GM19455 (cell line): Measurements from ENCODE around the gene ERC1.
A peak's percentile ranks its signal among the peaks of the same experiment; 100 is the strongest.
"Not testable (repeated sequence)": the region's sequence is repeated elsewhere in the genome, so short reads cannot be mapped to it uniquely, and the experiment has no call there.

Experiments
- ATAC-seq: cut with Tn5 transposase; IDR thresholded peaks from one replicate; pipeline ENCODE4 v1.9.1; 2021; ENCODE audit not compliant: unreplicated experiment

Gene ERC1

GRCh38 chr12:1069846-1070245 is 78.8 kb downstream of the ERC1 start:
- ATAC-seq = no peak

- no peak for ATAC-seq
Observed at GRCh38 chr12:1071182-1071581, 80.2 kb downstream of the ERC1 start.

- no peak for ATAC-seq
Observed at GRCh38 chr12:1073652-1074051, 82.6 kb downstream of the ERC1 start.

DNA sequence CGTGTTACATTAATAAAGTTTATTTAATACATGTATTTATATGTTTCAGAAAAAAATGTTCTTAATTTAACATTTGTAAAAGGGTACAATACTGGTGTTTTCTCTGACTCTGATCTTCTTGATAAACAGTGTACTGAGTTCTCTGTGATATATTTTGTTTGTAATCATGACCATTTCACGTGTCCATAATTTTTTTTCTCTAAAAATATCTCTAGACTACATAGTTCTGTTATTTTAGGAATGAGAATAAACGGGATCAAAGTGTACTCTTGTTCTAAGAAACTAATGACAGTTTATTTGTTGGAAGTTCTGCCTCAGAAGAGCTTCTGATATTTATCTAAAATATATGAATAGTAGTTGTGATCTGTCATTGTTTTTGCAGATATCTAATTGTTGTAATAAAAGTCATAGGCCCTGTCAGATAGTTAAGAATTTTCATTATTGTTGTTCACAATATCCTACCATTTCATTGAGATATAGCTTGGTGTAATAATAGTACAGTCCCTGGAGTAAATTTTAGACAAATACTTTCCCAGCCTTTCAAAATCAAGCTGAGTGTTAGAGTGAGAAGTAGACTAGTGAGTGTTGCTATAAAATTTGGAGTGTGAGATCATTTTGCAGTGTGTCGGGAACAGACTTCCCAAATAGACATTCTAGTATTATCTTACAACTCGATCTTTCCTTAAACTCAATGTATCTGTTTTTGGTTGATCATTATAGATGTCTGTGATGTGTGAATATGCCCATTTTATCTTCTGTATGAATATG is 86.2 kb downstream of the ERC1 start:
- ATAC-seq = no peak

GRCh38 chr12:1078002-1078401 is 87.0 kb downstream of the ERC1 start:
- no peak for ATAC-seq

- ATAC-seq = no peak
Observed at GRCh38 chr12:1080520-1081223, 89.6 kb downstream of the ERC1 start.

GRCh38 chr12:1083151-1083888 is 92.3 kb downstream of the ERC1 start:
- ATAC-seq = no peak

- no peak for ATAC-seq
Observed at GRCh38 chr12:1083889-1084262, 92.9 kb downstream of the ERC1 start.

DNA sequence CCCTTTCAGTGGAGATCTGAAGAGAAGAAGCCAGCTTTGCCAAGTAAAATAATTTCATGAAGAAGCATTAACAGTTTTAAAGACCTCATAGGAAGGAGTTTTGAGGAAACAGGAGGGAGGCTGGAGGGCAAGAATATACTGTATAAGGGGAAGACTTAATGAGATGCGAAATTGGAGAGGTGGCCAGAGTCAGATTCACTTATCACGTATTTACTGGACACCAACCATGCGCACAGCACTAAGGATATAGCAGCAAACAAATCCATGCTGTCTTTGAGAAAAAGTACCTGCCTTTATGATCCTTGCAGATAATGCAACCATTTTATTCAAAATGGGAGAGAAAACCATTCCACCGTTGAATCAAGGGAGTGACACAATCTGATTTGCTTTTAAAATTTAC is 100.3 kb downstream of the ERC1 start:
- ATAC-seq = no peak

- no peak for ATAC-seq
Observed at GRCh38 chr12:1093166-1093751, 102.2 kb downstream of the ERC1 start.

DNA sequence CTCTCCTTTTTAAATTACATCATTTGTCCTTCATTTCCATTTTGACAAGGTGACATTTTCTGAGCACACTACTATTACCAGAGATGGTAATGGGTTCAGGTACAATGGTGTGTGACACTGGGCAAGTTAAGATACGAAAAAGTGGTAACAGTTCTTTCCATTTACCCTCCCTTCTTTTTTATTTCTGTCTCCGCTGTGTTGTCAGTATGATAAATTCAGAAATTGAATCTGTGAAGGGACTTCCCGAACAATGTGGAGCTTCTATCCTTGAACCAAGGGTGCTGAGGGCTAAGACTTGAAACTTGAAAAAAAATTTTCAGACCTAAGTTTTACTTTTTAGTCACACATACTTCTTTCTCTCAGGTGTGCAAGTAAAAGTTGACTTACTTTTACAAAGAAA is 103.7 kb downstream of the ERC1 start:
- no peak for ATAC-seq

DNA sequence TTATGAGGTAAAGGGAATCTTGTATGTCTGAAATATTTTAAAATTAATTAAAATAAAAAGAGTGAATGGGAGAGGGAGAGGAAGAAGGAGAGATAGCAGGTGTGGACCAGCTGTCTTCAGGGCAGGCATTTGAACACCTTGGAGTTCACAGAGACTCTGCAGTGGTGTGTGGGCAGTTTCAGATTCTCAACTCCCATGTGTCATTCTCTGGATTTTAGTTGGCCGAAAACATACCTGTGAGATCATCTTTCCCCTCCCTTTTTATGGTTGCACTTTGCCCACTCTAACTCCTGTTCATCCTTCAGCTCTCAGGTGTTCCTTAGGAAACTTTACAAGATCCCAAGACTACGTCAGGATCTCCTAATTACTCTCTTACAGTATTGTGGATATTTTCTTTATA is 108.1 kb downstream of the ERC1 start:
- no peak for ATAC-seq

- not testable (repeated sequence) for ATAC-seq
Observed at GRCh38 chr12:1099618-1100017, 108.6 kb downstream of the ERC1 start.

DNA sequence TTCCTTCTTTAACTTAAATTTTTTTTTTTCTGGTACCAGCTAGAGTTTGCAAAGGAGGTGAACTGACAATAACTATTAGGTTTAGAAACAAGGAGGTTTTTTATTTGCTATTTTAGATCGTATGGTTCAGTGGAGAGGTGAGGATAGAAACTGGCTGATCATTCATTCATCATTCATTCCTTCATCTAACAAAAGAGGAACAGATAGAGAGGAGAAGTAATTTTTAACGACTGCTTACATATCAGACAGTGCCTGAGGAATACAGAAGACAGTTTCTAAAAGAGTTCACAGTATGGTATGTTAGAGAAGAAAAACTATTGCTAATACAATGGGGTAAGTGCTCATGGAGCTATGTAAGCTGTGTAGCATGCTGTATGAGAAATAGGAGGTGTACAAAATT is 111.1 kb downstream of the ERC1 start:
- no peak for ATAC-seq

DNA sequence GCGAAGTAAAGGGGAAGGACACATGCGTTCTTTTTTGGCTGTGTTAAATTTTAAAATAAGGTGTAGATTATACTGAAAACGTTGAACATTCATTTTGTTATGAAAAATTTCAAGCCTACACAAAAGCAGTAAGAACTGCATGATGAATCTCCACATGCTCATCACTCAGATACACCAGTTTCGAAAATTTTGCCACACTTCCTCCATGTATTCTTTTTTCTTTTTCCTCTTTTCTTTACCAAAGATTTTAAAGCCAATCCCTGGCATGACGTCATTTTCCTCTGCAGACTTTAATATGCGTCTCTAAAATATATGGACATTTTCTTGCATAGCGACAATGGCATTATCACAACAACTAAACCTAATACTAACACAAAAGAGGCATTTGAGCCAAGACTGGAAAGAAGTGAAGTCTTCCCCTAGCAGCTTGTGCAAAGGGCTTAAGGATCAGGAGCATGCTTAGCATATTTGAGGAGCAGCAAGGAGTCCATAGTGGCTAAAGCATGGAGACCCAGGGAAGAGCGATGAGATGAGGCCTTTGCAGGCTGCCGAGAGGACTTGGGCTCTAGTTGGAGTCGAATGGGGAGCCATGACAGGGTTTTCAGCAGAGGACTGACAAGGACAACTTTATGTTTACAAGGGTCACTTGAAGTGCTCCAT is 111.9 kb downstream of the ERC1 start:
- no peak for ATAC-seq

GRCh38 chr12:1103632-1104031 is 112.6 kb downstream of the ERC1 start:
- no peak for ATAC-seq

DNA sequence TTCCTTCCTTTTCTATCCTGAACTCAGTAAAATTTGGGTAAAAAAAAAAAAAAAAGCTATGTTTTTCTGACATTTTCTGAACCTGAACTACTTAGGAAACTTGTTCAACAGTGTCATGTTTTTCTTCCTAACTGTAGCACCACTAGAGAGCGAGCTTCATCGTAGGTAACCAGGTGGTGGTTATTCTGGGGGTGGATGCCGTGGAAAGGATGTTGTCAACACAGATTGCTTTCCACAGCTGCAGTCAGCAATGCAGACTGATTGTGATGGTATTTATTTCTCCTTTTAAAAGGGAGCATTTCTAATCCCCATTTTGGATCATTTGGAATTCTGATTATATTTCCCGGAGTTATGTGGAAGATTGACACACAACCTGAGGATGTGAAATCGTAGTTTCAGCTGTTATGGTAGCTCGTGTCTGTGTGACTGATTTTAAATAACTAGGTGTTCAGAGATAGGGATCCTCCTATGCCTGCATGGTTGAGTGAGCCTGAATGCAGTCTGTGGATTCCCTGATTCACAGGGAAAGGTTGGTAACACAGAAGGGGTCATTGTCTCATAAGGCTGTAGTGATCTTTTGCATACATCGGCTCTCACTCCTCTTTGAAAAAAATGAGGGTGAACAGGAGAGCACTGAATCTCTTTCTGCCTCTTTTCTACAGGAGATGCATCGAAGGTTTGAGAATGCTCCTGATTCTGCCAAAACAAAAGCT is 113.2 kb downstream of the ERC1 start:
- no peak for ATAC-seq

- ATAC-seq = no peak
Observed at GRCh38 chr12:1107669-1108068, 116.6 kb downstream of the ERC1 start.

- ATAC-seq = peak; percentile 72
Observed at GRCh38 chr12:1108276-1108675, 117.3 kb downstream of the ERC1 start.

- ATAC-seq = no peak
Observed at GRCh38 chr12:1115484-1116231, 124.6 kb downstream of the ERC1 start.
